GM12873 (cell line): ENCODE data around the gene INS.

Experiments
- TF ChIP-seq, protein P1 (sequence below): IDR thresholded peaks from 2 replicates; pipeline ENCODE4 v1.5.1; 2012; ENCODE audit warnings: low read depth, mild to moderate bottlenecking, moderate library complexity, low read length, control low read depth; ENCODE audit not compliant: insufficient read depth; ENCODE audit errors: missing control alignments

INS gene

GRCh38 chr11:2135018-2135569, 25.9 kb downstream of the INS start:
- TF ChIP-seq, protein P1, sequence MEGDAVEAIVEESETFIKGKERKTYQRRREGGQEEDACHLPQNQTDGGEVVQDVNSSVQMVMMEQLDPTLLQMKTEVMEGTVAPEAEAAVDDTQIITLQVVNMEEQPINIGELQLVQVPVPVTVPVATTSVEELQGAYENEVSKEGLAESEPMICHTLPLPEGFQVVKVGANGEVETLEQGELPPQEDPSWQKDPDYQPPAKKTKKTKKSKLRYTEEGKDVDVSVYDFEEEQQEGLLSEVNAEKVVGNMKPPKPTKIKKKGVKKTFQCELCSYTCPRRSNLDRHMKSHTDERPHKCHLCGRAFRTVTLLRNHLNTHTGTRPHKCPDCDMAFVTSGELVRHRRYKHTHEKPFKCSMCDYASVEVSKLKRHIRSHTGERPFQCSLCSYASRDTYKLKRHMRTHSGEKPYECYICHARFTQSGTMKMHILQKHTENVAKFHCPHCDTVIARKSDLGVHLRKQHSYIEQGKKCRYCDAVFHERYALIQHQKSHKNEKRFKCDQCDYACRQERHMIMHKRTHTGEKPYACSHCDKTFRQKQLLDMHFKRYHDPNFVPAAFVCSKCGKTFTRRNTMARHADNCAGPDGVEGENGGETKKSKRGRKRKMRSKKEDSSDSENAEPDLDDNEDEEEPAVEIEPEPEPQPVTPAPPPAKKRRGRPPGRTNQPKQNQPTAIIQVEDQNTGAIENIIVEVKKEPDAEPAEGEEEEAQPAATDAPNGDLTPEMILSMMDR: no peak

- TF ChIP-seq, protein P1: no peak
These were observed 26.7 kb downstream of the INS start for GRCh38 chr11:2134022-2135010.

- TF ChIP-seq, protein P1: no peak
These were observed 27.6 kb downstream of the INS start for GRCh38 chr11:2133241-2134021.

- TF ChIP-seq, protein P1: no peak
These were observed 28.2 kb downstream of the INS start for GRCh38 chr11:2132874-2133240.

DNA sequence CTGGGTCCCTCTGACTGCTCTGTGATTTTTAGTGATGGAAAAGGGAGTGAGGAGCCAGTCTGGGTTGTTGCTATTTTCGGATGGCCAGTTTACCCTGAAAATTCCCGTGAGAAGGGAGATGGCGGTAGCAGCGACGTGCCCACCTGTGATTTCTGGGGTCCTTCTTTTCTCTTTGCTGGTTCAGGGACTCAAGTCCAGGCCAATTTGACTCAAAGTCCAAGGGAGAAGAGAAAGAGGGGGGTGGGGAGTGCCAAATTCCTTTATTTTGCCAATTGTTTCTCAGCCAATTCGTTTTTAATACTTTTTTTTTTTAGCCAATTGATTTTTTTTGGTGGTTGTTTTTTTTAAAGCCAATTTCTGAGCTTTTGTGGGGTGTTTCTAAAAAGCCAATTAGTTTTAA, 28.8 kb downstream of the INS start:
- TF ChIP-seq, protein P1: no peak

DNA sequence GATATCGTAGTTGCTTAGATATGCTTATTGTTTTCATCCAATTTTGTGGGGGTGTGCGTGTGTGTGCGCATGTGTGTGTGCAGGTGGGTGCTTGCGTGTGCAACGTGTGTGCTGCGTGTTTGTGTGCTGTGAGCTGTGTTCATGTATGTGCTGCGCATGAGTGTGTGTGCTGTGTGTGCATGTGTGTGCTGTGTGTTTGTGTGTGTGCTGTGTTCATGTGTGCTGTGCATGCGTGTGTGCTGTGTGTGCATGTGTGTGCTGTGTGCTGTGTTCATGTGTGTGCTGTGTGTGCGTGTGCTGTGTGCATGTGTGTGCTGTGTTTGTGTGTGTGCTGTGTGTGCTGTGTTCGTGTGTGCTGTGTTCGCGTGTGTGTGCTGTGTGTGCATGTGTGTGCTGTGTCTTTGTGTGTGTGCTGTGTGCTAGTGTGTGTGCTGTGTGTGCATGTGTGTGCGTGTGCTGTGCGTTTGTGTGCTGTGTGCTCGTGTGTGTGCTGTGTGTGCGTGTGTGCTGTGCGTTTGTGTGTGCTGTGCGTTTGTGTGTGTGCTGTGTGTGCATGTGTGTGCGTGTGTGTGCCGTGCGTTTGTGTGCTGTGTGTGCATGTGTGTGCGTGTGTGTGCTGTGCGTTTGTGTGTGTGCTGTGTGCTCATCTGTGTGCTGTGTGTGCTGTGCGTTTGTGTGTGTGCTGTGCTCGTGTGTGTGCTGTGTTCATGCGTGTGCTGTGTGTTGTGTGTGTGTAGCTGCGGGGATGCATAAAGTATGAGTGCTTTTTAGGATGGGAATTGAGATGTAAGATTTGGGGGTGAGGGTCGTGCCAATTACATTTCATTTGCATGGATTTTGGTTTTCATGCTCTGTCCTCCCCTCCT, 29.4 kb downstream of the INS start:
- TF ChIP-seq, protein P1: no peak
